Stimulated activated CD8-positive, alpha-beta memory T cell treated with anti-CD3 and anti-CD28 coated beads, Interleukin-4, amount 100 ng/mL, for 48 hours (primary cell): Measurements from ENCODE around the gene CRYGD.
"Not testable (repeated sequence)": the region's sequence is repeated elsewhere in the genome, so short reads cannot be mapped to it uniquely, and the experiment has no call there.

ENCODE experiments used
- DNase-seq: peaks from one replicate; pipeline ENCODE4 v3.0.0-alpha.2; 2020

The CRYGD gene

DNA sequence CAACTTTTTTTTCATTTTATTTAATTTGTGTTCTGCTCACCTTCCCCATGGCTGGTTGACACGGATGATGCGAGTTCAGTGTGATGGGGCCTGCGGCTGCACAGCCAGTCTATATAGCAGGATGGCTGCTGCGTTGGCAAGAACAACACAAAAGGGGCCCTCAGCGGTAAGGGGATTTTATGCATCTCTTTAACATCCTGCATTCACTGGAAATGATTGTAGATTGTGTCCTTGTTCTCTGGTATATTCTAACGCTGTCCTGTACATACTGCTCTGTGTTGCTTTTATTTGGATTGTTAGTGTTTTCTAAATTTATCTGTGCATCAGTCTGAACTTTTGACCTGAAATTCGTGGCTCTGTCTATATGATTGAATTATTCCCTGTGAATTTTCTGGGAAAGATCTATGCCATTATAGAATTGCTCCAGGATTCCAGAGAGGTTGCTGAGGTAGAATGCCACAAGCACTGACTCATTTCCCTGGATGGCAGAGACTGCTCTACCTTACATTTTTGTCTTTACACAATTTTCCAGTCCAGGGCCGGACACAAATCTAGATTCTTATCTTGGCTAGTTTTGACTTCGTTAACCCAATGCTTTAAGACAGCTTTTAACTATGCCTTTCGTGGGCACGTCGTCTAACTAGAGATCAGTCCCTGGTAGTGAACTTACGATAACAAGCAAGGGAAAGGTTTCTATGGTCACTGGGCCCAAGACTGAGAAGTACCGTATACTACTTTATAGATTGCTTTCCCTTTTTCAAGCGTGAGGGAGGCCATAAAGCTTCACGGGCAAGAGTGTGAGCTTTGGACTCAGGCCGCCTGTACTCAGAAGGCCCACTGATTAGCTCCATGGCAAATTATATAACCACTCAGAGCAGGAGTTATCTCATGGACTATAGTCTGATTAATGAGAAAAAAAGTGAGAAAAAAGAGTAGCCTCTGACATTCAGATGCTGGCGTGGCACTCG is 5.7 kb upstream of the CRYGD start, which contains the start of gene CRYGC:
Gene CRYGC, minus strand, starts transcription at position 85 of the 968 bp plus-strand sequence. Its CDS starts 36 bp downstream, at position 49.
- no peak for DNase-seq

- DNase-seq: no peak
Measured at GRCh38 chr2:208128136-208128535, 3.8 kb upstream of the CRYGD start.

- DNase-seq: no peak
Measured at GRCh38 chr2:208127090-208127489, 2.8 kb upstream of the CRYGD start.

GRCh38 chr2:208125251-208125650 is 927 bp upstream of the CRYGD start:
- DNase-seq: no peak

DNA sequence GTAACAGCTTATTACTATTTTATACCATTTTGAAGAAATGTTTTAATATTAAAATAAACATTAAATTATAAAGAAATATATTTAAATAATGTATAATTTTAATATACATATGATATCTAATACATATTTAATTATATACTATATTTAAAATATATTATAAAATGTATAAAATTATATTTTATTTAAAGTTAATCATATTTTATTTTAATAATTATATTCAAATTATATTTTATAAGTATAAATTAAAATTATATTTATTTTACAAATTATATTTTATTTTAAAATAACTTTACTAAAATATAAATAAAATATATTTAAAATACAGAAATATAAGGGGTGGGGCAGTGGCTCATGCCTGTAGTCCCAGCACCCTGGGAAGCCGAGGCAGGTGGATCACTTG is 2.1 kb downstream of the CRYGD start:
- no peak for DNase-seq

- DNase-seq: no peak
Measured at GRCh38 chr2:208118918-208119317, 5.4 kb downstream of the CRYGD start.

DNA sequence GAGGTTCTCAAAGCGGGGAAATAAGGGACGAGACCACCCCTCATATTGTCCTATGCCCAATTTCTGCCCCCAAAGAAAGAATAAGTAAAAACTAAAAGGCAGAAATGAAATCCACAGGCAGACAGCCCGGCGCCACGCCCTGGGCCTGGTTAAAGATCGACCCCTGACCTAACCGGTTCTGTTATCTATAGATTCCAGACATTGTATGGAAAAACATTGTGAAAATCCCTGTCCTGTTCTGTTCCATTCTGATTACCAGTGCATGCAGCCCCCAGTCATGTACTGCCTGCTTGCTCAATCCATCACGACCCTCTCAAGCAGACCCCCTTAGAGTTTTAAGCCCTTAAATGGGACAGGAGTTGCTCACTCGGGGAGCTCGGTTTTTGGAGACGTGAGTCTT is 6.9 kb downstream of the CRYGD start:
- not testable (repeated sequence) for DNase-seq

DNA sequence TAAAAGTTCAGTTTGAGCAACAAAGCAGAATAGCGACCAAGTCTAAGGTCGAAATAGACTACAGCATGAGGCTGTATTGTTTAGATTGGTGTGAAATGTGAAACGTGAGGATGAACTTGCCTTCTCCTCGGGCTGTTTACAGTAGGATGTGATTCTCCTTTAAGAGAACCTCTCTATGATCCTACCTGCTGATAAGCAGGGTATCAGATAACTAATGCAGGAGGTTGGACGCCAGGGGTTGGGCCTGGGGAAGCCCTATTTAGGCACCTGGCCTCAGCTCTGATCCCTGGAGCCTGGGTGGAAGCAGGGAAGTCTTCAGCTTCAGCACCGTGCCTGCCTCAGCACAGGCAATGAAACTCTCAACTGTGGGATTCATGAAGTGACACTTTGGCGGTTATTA is 11.4 kb downstream of the CRYGD start:
- DNase-seq: no peak

DNA sequence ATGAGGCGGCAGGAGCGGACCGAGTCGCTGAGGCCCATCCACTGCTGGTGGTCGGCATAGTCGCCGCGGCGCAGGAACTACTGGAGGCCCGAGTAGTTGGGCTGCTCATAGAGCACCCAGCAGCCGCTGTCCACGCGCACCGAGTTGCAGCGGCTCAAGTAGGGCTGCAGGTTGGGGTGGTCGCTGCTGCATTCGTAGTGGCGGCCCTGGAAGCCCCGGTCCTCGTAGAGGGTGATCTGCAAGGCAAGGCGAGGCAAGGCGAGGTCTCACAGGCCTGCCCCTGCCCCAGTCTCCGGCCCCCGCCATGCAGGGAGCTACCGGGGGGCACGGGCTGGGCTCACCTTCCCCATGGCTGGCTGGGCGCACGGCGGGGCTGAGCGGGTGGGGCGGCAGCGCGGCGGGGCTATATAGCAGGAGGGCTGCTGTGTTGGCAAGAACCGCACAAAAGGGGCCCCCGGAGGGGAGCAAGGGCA is 12.0 kb downstream of the CRYGD start:
- DNase-seq: not testable (repeated sequence)

DNA sequence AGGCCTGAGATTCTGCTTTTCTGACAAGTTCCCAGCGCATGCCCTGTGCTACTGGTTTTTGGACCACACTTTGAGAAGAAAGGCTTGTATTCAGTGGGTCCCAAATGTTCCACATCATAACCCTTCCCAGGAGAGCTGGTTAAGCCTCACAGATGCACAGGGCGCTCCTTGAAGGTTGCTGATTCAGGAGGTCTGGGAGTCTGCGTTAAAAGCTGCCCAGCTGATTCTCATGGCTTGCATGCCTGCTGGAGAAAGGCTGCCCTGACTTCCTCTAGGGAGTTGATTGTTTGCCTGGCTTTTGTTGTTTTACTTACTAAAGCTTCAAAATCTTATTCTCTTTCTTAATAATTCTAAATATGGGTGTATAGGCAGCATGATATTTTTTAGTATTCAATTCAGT is 20.7 kb downstream of the CRYGD start:
- DNase-seq: no peak

DNA sequence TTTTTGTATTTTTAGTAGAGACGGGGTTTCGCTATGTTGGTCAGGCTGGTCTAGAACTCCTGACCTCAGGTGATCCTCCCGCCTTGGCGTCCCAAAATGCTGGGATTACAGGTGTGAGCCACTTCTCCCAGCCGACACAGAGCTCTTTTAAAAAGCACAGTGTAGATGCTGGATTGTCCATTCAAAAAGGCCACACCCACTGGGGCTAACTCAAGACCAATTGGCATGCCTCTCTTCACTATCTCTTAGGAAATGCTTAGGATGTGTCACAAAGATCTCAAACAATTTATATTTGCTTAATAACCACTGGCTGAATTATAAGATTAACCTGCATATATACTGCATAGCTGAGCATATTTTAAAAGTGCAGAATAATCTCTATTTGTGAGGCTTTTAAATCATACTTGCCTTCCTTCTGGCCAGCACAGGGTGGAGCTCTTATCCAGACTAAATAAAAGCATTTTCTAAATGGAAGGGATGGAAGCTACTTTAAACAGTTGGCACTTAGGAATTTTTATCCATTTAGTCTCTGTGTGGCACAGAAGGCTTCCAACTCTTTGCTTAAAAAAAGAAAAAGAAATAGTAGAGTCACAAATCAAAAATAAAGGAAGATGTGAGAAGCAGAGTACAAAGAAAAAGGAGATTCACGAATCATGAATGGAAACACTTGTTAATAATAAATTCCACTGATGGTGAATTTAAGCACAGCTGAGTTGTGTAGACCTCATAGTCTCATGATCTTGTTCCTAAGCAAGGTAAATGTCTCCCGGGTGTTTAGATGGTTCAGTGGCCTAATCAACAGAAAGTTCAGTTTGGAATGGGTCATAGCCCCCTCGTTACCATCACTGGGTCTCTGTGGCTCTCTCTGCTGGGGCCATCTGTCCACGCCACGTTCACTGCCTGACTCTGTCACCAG is 22.4 kb downstream of the CRYGD start:
- DNase-seq: no peak

- no peak for DNase-seq
Measured at GRCh38 chr2:208099682-208100470, 24.4 kb downstream of the CRYGD start.

- DNase-seq: not testable (repeated sequence)
Measured at GRCh38 chr2:208098701-208099100, 25.6 kb downstream of the CRYGD start.

GRCh38 chr2:208098267-208098666 is 26.1 kb downstream of the CRYGD start:
- no peak for DNase-seq

- DNase-seq: no peak
Measured at GRCh38 chr2:208097801-208098200, 26.5 kb downstream of the CRYGD start.

DNA sequence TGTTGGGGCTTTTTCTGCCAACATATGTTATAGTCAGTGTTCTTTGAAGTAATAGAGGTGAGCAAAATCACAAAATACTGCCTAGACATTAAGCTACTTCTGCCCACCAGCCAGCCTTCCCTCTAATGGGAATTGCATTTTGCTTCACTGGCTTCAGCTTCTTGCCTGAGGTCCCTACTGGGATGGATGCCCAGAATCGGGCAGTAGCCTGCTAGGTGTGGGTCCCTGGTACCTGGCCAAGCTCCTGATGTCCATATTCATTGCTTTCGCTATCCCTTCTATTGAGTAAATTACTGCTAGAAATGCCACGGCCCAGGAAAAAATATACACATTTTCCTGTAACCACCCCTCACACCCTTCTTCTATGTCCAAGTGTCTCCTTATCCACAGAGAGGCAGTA is 27.0 kb downstream of the CRYGD start:
- no peak for DNase-seq

DNA sequence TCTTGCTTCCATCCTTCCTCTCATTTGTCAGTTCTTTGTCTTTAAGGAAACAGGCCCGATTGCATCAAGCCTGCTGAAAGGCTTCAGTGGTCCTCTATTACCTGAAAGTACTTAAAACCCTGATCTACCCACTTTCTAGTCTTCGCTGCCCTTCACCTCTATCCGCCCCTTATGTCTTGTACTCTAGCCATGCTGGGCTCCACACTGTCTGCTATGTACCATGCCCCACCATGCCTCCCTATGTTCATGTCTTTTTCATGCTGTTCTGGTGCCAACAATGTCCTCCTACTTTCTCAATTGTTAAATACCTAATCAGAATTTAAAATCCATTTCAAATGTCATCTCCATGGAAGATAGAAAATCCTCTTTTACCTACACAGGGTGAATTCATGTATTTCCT is 28.2 kb downstream of the CRYGD start:
- no peak for DNase-seq

- DNase-seq: no peak
Measured at GRCh38 chr2:208093128-208093527, 31.2 kb downstream of the CRYGD start.

DNA sequence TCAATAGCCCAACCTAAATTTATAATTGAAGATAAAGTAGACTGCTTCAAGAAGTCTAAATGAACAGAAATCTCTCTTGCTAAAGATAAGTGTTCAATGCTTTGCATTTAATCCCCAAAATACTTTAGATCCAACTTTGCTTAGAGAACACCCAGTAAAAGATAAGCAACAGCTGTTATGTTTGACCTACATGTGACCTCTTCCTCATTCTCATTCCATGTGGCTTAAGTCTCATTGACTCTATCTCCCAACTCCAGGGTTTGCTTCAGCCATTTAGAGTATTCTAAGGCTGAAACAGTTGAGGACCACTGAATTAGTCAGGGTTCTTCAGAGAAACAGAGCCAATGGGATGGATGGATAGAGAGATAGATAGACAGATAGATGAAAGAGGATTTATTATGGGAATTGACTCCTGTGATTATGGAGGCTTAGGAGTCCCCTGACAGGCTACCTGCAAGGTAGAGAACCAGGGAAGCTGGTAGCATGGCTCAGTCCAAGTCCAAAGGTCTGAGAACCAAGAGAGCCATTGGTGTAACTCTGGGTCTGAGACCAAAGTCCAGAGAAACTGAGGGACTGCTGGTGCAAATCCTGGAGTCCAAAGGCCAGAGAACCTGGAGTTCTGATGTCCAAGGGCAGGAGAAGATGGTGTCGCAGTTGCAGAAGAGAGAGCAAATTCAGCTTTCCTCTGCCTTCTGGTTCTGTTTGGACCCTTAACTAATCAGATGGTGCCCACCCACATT is 32.1 kb downstream of the CRYGD start:
- no peak for DNase-seq

- DNase-seq: no peak
Measured at GRCh38 chr2:208090420-208090819, 33.9 kb downstream of the CRYGD start.

DNA sequence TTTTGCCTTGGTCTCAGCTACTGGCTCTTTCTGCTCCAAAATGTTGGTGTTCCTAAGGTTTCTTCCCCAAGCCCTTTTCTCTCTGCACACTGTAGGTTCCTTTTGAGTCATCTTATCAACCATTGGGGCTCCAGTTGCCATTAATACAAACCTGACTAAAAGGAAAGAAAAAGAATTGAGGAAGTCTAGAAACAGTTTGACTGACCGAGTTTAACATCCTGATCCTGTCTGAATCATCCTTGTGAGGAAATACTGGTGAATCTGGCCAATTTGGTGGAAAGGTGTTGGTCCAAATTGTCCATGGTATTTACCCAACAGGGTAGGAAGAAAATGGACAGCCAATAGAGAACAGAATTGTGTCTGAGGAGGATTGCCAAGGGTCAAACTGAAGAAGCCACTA is 38.3 kb downstream of the CRYGD start:
- no peak for DNase-seq

DNA sequence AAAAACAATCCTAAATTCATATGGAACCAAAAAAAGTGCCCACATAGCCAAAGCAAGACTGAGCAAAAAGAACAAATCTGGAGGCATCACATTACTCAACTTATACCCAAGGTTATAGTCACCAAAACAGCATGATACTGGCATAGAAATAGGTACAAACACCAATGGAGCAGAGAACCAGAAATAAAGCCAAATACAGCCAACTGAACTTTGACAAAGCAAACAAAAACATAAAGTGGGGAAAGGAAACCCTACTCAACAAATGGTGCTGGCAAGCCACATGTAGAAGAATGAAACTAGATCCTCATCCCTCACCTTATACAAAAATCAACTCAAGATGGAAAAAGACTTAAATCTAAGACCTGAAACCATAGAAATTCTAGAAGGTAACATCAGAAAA is 40.5 kb downstream of the CRYGD start:
- DNase-seq: no peak
